HG02840 (cell line): ENCODE measurements around the gene OSCP1.
A peak's percentile ranks its signal among the peaks of the same experiment; 100 is the strongest.
"Not testable (repeated sequence)": the region's sequence is repeated elsewhere in the genome, so short reads cannot be mapped to it uniquely, and the experiment has no call there.

ENCODE experiments used
- ATAC-seq: cut with Tn5 transposase; IDR thresholded peaks from one replicate; pipeline ENCODE4 v1.9.1; 2021; ENCODE audit warnings: mild to moderate bottlenecking, moderate library complexity, moderate number of reproducible peaks; ENCODE audit not compliant: unreplicated experiment, low FRiP score

Gene OSCP1

GRCh38 chr1:36450270-36450918 is at the start of gene OSCP1:
TSS of gene OSCP1 (minus strand) at chr1:36450451. CDS start at chr1:36450369, 82 bp downstream.
- ATAC-seq, result peak; percentile 95

GRCh38 chr1:36497207-36497606 is 47.0 kb upstream of the OSCP1 start:
- no peak for ATAC-seq

- no peak for ATAC-seq
Observed at GRCh38 chr1:36494971-36495370, 44.7 kb upstream of the OSCP1 start.

GRCh38 chr1:36493524-36493923 is 43.3 kb upstream of the OSCP1 start:
- ATAC-seq, result no peak

- no peak for ATAC-seq
Observed at GRCh38 chr1:36492491-36492890, 42.2 kb upstream of the OSCP1 start.

- not testable (repeated sequence) for ATAC-seq
Observed at GRCh38 chr1:36489258-36490051, 39.2 kb upstream of the OSCP1 start.

GRCh38 chr1:36487906-36488305 is 37.7 kb upstream of the OSCP1 start:
- no peak for ATAC-seq

- ATAC-seq, result not testable (repeated sequence)
Observed at GRCh38 chr1:36487336-36487725, 37.1 kb upstream of the OSCP1 start.

- ATAC-seq, result no peak
Observed at GRCh38 chr1:36486439-36487335, 36.4 kb upstream of the OSCP1 start.

- no peak for ATAC-seq
Observed at GRCh38 chr1:36486093-36486438, 35.8 kb upstream of the OSCP1 start.

- ATAC-seq, result no peak
Observed at GRCh38 chr1:36484099-36484498, 33.8 kb upstream of the OSCP1 start.

- ATAC-seq, result no peak
Observed at GRCh38 chr1:36482724-36483388, 32.6 kb upstream of the OSCP1 start, which contains the start of gene CSF3R. TSS of gene CSF3R (minus strand) at chr1:36482913. CDS start at chr1:36479496, 3,417 bp downstream.

- ATAC-seq, result no peak
Observed at GRCh38 chr1:36481771-36482723, 31.8 kb upstream of the OSCP1 start.

- no peak for ATAC-seq
Observed at GRCh38 chr1:36481091-36481490, 30.8 kb upstream of the OSCP1 start.

- no peak for ATAC-seq
Observed at GRCh38 chr1:36480161-36480560, 29.9 kb upstream of the OSCP1 start.

- ATAC-seq, result no peak
Observed at GRCh38 chr1:36479505-36480051, 29.3 kb upstream of the OSCP1 start.

GRCh38 chr1:36477615-36478014 is 27.4 kb upstream of the OSCP1 start:
- not testable (repeated sequence) for ATAC-seq

GRCh38 chr1:36476945-36477344 is 26.7 kb upstream of the OSCP1 start:
- no peak for ATAC-seq
